ENCODE measurements around the gene EPHA8. TPM values are rescaled to one million over a fixed set of nuclear protein-coding genes. Genes with fewer than 3 reads are reported as not detected.

The EPHA8 gene
- polyA plus RNA-seq, 1 experiment = not detected

- DNase-seq (ENCODE audit: low read depth, low spot score) = no peak
- Histone ChIP-seq H3K27ac (ENCODE audit: low read depth, low read length) (no peak overlapping the region), H3K4me3 (ENCODE audit: low read depth, low read length) (no peak overlapping the region), H3K27me3 (ENCODE audit: control insufficient read depth, insufficient read depth, low read length) (no peaks in the 10 kb centered on the region), H3K9me3 (ENCODE audit: control insufficient read depth, insufficient read depth, low read length) (no peaks in the 10 kb centered on the region)
- CTCF ChIA-PET = no interaction called here
- no peak for TF ChIP-seq CTCF (IDR thresholded peaks at IDR 0.05; ENCODE audit: low read depth, low read length)
- POLR2A ChIA-PET = no interaction called here
Observed at GRCh38 chr1:22521692-22522091, 41.6 kb upstream of the EPHA8 start.

GRCh38 chr1:22522221-22522743, 41.0 kb upstream of the EPHA8 start:
- no peaks in the 10 kb centered on the region for H3K9me3 ChIP-seq (ENCODE audit: control insufficient read depth, insufficient read depth, low read length)
- POLR2A ChIA-PET = no interaction called here
- no peaks in the 10 kb centered on the region for H3K27me3 ChIP-seq (ENCODE audit: control insufficient read depth, insufficient read depth, low read length)
- H3K4me3 ChIP-seq (ENCODE audit: low read depth, low read length) = no peak overlapping the region
- DNase-seq (ENCODE audit: low read depth, low spot score) = no peak
- no peak overlapping the region for H3K27ac ChIP-seq (ENCODE audit: low read depth, low read length)
- CTCF ChIA-PET = no interaction called here
- TF ChIP-seq CTCF (IDR thresholded peaks at IDR 0.05; ENCODE audit: low read depth, low read length) = no peak

- no peak for TF ChIP-seq CTCF (IDR thresholded peaks at IDR 0.05; ENCODE audit: low read depth, low read length)
- ChIA-PET POLR2A (no interaction called here), CTCF (no interaction called here)
- no peaks in the 10 kb centered on the region for H3K27me3 ChIP-seq (ENCODE audit: control insufficient read depth, insufficient read depth, low read length)
- H3K9me3 ChIP-seq (ENCODE audit: control insufficient read depth, insufficient read depth, low read length) = no peaks in the 10 kb centered on the region
- no peak overlapping the region for H3K4me3 ChIP-seq (ENCODE audit: low read depth, low read length)
- H3K27ac ChIP-seq (ENCODE audit: low read depth, low read length) = no peak overlapping the region
- DNase-seq (ENCODE audit: low read depth, low spot score) = no peak
Observed at GRCh38 chr1:22524481-22524880, 38.8 kb upstream of the EPHA8 start.

- Histone ChIP-seq H3K9me3 (ENCODE audit: control insufficient read depth, insufficient read depth, low read length) (no peaks in the 10 kb centered on the region), H3K4me3 (ENCODE audit: low read depth, low read length) (no peak overlapping the region), H3K27me3 (ENCODE audit: control insufficient read depth, insufficient read depth, low read length) (no peaks in the 10 kb centered on the region), H3K27ac (ENCODE audit: low read depth, low read length) (no peak overlapping the region)
- CTCF ChIA-PET = no interaction called here
- TF ChIP-seq CTCF (IDR thresholded peaks at IDR 0.05; ENCODE audit: low read depth, low read length) = no peak
- no peak for DNase-seq (ENCODE audit: low read depth, low spot score)
- POLR2A ChIA-PET = no interaction called here
Observed at GRCh38 chr1:22525211-22525610, 38.1 kb upstream of the EPHA8 start.

- ChIA-PET CTCF (no interaction called here), POLR2A (no interaction called here)
- Histone ChIP-seq H3K27me3 (ENCODE audit: control insufficient read depth, insufficient read depth, low read length) (no peaks in the 10 kb centered on the region), H3K4me3 (ENCODE audit: low read depth, low read length) (no peak overlapping the region), H3K27ac (ENCODE audit: low read depth, low read length) (no peak overlapping the region), H3K9me3 (ENCODE audit: control insufficient read depth, insufficient read depth, low read length) (no peaks in the 10 kb centered on the region)
- no peak for TF ChIP-seq CTCF (IDR thresholded peaks at IDR 0.05; ENCODE audit: low read depth, low read length)
- no peak for DNase-seq (ENCODE audit: low read depth, low spot score)
Observed at GRCh38 chr1:22525646-22526045, 37.6 kb upstream of the EPHA8 start.
